Activated CD8-positive, alpha-beta T cell treated with anti-CD3 and anti-CD28 coated beads for 36 hours (primary cell): ENCODE results near the gene PERCC1. TPM values are rescaled to one million over a fixed set of nuclear protein-coding genes. Genes with fewer than 3 reads are reported as not detected.

Experiments used
- ATAC-seq: fragments of 200-7000 bp; cut with Tn5 transposase; one replicate; pipeline ENCODE4 v1.10.0; 2021; ENCODE audit warnings: mild to moderate bottlenecking, moderate library complexity
- CTCF ChIA-PET: fragments of 350-600 bp; sonication (Branson Sonifier 250); formaldehyde crosslinking; loops from one replicate; lab custom pipeline; 2021; ENCODE audit warnings: antibody characterized with exemption; lab: Charles Lee
- POLR2A ChIA-PET: fragments of 350-600 bp; sonication (Branson Sonifier 250); formaldehyde crosslinking; loops from one replicate; lab custom pipeline; 2021; ENCODE audit warnings: antibody characterized with exemption; lab: Charles Lee
- DNase-seq: peaks from one replicate; pipeline ENCODE4 v3.0.0-alpha.2; 2020
- H3K27ac Mint-ChIP-seq: one replicate; pipeline ENCODE4 v1.8.0; 2021; ENCODE audit warnings: mild to moderate bottlenecking, mixed read lengths
- H3K27me3 Mint-ChIP-seq: one replicate; pipeline ENCODE4 v1.8.0; 2021; ENCODE audit warnings: mixed read lengths
- H3K36me3 Mint-ChIP-seq: one replicate; pipeline ENCODE4 v1.8.0; 2021; ENCODE audit warnings: low read depth, mixed read lengths
- H3K4me1 Mint-ChIP-seq: one replicate; pipeline ENCODE4 v1.8.0; 2021; ENCODE audit warnings: low read depth, mixed read lengths
- H3K4me3 Mint-ChIP-seq: one replicate; pipeline ENCODE4 v1.8.0; 2021; ENCODE audit warnings: mild to moderate bottlenecking, moderate library complexity, mixed read lengths
- H3K9me3 Mint-ChIP-seq: one replicate; pipeline ENCODE4 v1.8.0; 2021; ENCODE audit warnings: mixed read lengths
- CTCF ChIP-seq: fragments of 200-600 bp; IDR thresholded peaks from one replicate; pipeline ENCODE4 v1.8.0; 2022; ENCODE audit warnings: antibody characterized with exemption, mild to moderate bottlenecking
- intact Hi-C: fragments of 100-400 bp; cut with micrococcal nuclease; formaldehyde crosslinking; loops from one replicate; pipeline ENCODE4 v1.10.0; 2022
- total RNA-seq, 2 experiments: library from RNA; stranded (reverse); gene quantifications; one replicate each; pipeline ENCODE4 v1.2.3, GENCODE V29; 2021

Gene PERCC1
- total RNA-seq, 2 experiments from 2014 or later, result 0.29 TPM; not detected in 1

DNA sequence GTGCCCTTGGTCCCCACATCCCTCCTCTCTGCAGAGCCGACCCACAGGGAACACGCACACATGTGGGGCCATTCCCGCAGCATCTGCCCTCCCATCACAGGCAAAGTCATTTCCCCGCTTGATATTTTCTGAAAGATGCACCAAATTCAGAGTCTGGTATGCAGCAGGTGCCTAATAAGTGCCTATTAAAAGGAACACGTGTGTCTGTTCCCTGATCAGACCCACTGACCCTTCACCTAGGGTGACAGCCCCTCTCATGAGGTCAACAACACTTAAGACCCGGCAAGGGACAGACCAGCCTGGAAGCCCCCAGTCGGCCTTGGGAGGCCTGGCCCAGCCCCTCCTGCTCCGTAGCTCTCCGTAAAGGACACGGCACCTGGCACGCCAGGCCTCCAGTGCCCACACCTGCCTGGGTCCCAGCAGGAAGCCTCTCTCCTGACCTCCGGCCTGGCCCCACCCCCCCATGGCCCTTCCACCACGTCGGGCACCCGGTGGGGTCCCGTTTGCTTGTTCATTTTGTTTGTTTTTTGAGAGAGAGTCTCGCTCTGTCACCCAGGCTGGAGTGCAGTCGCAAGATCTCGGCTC is 36.4 kb upstream of the PERCC1 start:
- ATAC-seq (no peak), DNase-seq (no peak)
- no peak for TF ChIP-seq CTCF
- Mint-ChIP-seq H3K27me3 (no peaks in the 10 kb centered on the region), H3K9me3 (no peaks in the 10 kb centered on the region), H3K4me1 (no peaks in the 10 kb centered on the region), H3K27ac (no peak overlapping the region), H3K36me3 (peaks cover 5% of the 10 kb centered on the region), H3K4me3 (no peak overlapping the region)
- CTCF ChIA-PET, result no interaction called here
- POLR2A ChIA-PET, result no interaction called here
- intact Hi-C loops, result no loop called here

DNA sequence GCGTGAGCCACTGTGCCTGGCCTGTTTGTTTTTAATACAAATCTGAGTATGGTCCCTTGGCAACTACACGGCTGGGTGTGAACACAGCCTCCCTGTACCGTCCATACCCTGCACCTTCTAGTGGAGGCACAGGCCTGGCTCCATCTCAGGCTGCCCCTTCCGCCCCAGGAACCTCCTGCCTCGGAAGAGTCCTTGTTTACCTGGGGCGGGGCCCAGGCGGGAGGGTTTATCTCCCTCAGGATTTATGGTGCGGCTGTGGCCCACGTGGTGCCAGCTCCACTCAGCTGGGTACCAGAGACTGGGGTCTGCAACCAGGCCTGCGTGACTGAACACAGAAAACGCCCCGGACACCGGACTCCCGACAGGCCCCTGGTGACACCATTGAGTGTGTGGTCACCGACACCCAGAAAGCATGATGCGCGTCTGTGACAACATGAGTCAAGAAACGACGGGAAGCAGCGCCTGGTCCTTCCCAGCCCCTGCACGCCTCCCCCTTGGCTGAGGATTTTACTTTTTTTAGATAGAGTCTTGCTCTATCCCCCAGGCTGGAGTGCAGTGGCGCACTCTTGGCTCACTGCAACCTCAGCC is 35.3 kb upstream of the PERCC1 start:
- H3K4me3 Mint-ChIP-seq, result no peak overlapping the region
- CTCF ChIA-PET, result no interaction called here
- POLR2A ChIA-PET, result interaction anchor here (1.8 kb wide), 1 partner anchor 17 kb away, joined by 4 read pairs; no protein-coding TSS in a partner anchor
- no peaks in the 10 kb centered on the region for H3K9me3 Mint-ChIP-seq
- H3K36me3 Mint-ChIP-seq, result peaks cover 2% of the 10 kb centered on the region
- H3K4me1 Mint-ChIP-seq, result no peaks in the 10 kb centered on the region
- H3K27ac Mint-ChIP-seq, result no peak overlapping the region
- ATAC-seq, result no peak
- H3K27me3 Mint-ChIP-seq, result no peaks in the 10 kb centered on the region
- DNase-seq, result no peak
- intact Hi-C loops, result no loop called here
- no peak for TF ChIP-seq CTCF

DNA sequence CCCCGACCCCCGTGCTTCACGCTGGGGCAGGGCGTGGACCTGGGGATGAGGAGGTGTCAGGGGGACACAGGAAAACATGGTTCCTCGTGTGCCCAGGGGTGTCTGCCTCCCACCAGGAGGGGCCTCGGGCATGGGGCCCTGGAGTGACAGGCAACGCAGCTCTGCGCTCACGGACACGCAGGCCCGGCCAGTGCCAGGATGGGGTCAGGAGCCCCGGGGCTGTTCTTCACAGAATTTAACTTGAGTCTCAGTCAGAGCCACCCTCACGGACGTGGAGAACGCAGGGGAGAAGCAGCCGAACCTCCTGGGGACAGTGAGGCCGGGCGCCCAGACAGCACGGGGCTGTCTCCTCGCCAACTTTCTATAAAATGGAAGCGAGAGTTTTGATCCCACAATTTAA is 33.1 kb upstream of the PERCC1 start:
- ChIA-PET CTCF (no interaction called here), POLR2A (no interaction called here)
- peaks cover 2% of the 10 kb centered on the region for H3K36me3 Mint-ChIP-seq
- TF ChIP-seq CTCF, result no peak
- no peaks in the 10 kb centered on the region for H3K9me3 Mint-ChIP-seq
- no peaks in the 10 kb centered on the region for H3K4me1 Mint-ChIP-seq
- intact Hi-C loops, result no loop called here
- ATAC-seq (no peak), DNase-seq (no peak)
- H3K27me3 Mint-ChIP-seq, result no peaks in the 10 kb centered on the region
- no peak overlapping the region for H3K27ac Mint-ChIP-seq
- no peak overlapping the region for H3K4me3 Mint-ChIP-seq

- CTCF ChIA-PET, result no interaction called here
- no peaks in the 10 kb centered on the region for H3K27me3 Mint-ChIP-seq
- H3K36me3 Mint-ChIP-seq, result peaks cover 2% of the 10 kb centered on the region
- TF ChIP-seq CTCF, result no peak
- no peaks in the 10 kb centered on the region for H3K9me3 Mint-ChIP-seq
- no peak overlapping the region for H3K27ac Mint-ChIP-seq
- no peaks in the 10 kb centered on the region for H3K4me1 Mint-ChIP-seq
- POLR2A ChIA-PET, result no interaction called here
- DNase-seq (no peak), ATAC-seq (no peak)
- no peak overlapping the region for H3K4me3 Mint-ChIP-seq
- intact Hi-C loops, result no loop called here
These were observed 32.5 kb upstream of the PERCC1 start for GRCh38 chr16:1398351-1398750.

DNA sequence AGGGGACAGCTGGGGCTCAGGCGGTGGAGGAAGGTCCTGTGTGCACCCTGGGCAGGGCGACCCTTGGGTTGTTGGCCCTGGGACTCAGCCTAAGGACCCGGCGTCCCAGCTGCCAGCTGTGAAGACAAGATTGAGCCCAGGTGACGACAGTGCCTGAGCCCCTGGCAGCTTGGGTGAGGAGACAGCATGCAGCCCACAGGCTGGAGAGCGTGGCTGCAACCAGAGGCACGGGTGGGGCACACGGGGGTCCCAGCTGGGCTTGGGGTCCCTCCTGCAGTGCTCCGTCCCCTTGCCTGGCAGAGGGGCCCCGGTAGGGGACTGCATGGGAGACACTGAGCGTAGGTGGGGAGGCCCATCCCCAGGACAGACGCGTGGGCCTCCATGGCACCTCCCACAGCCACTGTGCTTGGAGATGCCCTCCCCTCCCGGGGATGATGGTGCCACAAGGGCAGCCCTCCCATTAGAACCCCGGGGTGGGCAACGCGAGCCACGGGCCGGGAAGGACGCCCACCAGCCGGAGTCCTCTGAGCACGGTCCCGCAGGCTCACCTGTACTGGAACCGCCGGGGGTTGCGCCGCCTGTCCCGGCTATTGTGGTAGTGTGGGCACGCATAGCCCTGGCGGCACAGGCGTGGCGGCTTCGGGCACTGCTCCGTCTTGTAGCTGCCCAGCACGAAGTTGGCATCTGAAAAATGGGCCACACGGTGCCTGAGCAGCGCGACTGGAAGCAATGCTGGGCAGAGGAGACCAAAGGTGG is 31.9 kb upstream of the PERCC1 start:
- ATAC-seq (no peak), DNase-seq (no peak)
- CTCF ChIA-PET, result no interaction called here
- no peaks in the 10 kb centered on the region for H3K9me3 Mint-ChIP-seq
- no peak overlapping the region for H3K4me3 Mint-ChIP-seq
- H3K27me3 Mint-ChIP-seq, result no peaks in the 10 kb centered on the region
- intact Hi-C loops, result no loop called here
- no peak for TF ChIP-seq CTCF
- no peak overlapping the region for H3K27ac Mint-ChIP-seq
- H3K36me3 Mint-ChIP-seq, result peaks cover 2% of the 10 kb centered on the region
- POLR2A ChIA-PET, result no interaction called here
- H3K4me1 Mint-ChIP-seq, result no peaks in the 10 kb centered on the region
